ENCODE measurements around the gene NAA40.

Gene NAA40

GRCh38 chr11:64005691-64006090 is 66.9 kb downstream of the NAA40 start:
- TF ChIP-seq, protein P1, sequence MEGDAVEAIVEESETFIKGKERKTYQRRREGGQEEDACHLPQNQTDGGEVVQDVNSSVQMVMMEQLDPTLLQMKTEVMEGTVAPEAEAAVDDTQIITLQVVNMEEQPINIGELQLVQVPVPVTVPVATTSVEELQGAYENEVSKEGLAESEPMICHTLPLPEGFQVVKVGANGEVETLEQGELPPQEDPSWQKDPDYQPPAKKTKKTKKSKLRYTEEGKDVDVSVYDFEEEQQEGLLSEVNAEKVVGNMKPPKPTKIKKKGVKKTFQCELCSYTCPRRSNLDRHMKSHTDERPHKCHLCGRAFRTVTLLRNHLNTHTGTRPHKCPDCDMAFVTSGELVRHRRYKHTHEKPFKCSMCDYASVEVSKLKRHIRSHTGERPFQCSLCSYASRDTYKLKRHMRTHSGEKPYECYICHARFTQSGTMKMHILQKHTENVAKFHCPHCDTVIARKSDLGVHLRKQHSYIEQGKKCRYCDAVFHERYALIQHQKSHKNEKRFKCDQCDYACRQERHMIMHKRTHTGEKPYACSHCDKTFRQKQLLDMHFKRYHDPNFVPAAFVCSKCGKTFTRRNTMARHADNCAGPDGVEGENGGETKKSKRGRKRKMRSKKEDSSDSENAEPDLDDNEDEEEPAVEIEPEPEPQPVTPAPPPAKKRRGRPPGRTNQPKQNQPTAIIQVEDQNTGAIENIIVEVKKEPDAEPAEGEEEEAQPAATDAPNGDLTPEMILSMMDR (IDR thresholded peaks at IDR 0.05) = no peak

GRCh38 chr11:64006398-64006797 is 67.6 kb downstream of the NAA40 start:
- TF ChIP-seq, protein P1 (IDR thresholded peaks at IDR 0.05) = no peak

Data from LNCAP (cell line).